Thyroid gland (tissue), 4 donors: ENCODE data around the gene ACSF3.

Source experiments
- CTCF ChIP-seq, 6 experiments: fragments of 200-600 bp in 3 of 6; fragments of 450-650 bp in 3 of 6; sonication (generic) in 3 of 6; IDR thresholded peaks; one replicate each; pipeline ENCODE4 v1.5.1; 2016 to 2019; ENCODE audit warnings: antibody characterized with exemption in 6 of 6, mild to moderate bottlenecking in 2 of 6, inconsistent platforms in 1 of 6, moderate library complexity in 1 of 6
- POLR2A ChIP-seq, 2 donors: fragments of 450-650 bp; IDR thresholded peaks; one replicate each; pipeline ENCODE4 v1.6.1; 2017; ENCODE audit warnings: antibody characterized with exemption in 2 of 2, mild to moderate bottlenecking in 2 of 2, moderate library complexity in 1 of 2

DNA sequence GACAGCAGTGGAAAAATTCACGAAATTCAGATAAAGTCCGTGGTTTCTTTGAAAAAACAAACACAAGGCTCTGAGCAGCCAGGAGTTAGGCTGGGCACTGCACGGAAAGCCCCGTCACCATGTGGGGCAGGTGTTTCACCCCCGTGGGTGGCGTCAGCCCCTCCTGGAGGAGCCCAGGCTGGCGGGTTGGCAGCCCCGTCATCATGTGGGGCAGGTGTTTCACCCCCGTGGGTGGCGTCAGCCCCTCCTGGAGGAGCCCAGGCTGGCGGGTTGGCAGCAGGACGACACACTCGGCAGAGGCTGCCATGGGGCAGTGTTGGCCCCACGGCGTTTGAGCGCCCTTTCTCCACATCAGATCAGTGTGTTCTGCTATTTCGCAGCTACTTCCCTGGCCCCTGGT, 38.1 kb downstream of the ACSF3 start:
- TF ChIP-seq POLR2A (IDR thresholded peaks at IDR 0.05): no peak
- TF ChIP-seq CTCF (IDR thresholded peaks at IDR 0.05): no peak
